Measurements from ENCODE around the gene PLCH1.

- TF ChIP-seq MAX (IDR thresholded peaks at IDR 0.05) = no peak
- no peak for TF ChIP-seq POLR2A (IDR thresholded peaks at IDR 0.05; ENCODE audit: borderline replicate concordance, extremely low read depth, insufficient read depth, insufficient read length)
Observed at GRCh38 chr3:155331078-155331477, 413.8 kb downstream of the PLCH1 start.
